ENCODE data around the gene NRXN3.

Gene NRXN3

DNA sequence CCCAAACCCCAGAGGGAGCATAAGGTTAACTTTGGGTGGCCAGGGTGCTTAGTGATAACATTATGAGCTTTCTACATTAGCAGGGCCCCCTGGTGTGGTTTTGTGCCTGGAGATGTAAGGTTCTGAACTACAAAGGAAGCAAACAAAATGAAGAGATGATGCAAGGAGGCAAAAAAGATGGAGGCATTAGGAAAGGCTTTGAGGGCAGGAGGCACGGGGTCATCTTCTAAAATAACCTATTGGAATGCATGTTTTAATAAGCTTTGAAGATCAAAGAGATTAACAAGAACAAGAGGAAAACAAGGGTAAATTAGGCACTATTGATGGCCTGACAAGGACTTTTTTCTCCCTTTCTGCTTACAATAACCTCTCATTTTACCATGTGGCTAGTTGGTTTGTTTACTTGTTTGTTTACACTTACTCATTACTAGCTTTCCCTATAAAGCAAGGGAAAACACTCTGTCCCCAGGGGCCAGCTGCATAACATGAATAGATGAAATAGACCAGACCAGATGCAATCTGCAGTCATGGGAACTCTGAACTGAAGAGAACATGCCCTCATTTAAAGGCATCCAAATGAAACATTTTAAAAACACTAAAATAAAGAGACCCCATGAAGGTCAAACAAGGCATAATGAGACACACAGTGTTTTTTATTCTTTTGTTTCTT is 1650.8 kb downstream of the NRXN3 start:
- DNase-seq, result no peak

DNA sequence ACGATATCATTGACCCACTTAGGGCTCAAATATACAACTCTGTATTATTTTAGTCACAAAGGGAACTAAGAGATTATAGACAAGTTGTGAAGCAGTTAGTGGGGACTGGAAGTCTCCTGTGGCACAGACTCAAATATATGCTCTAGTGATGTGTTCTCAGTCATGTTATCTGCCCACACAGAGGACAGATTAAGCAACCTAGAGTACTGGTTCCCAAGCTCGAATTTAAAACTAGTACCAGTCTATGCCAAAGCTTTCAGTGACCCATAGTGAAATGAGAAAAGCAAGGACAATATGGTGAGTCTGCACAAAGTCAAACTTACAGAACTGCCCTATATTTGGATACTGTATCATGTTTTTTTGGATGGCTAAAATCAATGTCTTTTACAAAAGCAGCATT is 1651.9 kb downstream of the NRXN3 start:
- DNase-seq, result no peak

DNA sequence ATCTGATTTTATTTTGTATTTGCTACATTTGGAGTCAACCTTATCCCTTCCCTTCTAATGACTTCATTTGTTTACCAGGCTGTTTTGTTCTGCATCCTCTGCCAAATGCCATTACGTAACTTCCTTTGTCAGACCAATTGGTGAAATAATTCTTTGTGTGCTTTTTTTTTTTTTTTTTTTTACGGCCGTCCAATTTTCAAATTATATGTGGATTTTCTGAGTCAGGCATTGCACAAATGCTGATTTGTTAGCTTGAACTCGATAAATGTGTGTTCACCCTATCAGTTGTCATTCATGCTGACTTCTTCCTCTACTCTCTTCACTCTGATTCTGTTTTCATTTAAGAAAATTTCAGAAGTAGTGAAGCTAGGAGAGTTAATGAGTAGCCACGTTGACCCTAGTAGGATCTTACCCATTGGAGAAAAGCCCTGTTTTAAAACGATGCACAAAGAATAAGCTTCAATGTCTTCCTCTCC is 1654.9 kb downstream of the NRXN3 start:
- DNase-seq, result no peak

DNA sequence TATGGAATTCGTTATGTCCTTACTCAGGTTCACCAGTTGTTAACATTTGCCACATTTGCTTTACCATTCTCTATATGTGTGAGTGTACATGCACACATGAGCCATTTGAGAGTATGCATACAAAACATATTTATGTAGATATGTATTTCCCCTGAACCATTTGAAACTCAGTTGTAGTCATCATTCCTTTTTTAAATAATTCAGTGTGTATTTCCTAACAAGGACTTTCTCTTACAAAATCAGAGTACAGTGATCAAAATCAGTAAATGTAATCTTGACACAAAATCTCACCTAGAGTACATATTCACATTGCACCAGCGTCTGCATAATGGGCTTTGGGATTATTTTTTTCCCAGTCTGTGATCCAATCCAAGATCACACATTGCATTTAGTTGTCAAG is 1656.2 kb downstream of the NRXN3 start:
- no peak for DNase-seq

DNA sequence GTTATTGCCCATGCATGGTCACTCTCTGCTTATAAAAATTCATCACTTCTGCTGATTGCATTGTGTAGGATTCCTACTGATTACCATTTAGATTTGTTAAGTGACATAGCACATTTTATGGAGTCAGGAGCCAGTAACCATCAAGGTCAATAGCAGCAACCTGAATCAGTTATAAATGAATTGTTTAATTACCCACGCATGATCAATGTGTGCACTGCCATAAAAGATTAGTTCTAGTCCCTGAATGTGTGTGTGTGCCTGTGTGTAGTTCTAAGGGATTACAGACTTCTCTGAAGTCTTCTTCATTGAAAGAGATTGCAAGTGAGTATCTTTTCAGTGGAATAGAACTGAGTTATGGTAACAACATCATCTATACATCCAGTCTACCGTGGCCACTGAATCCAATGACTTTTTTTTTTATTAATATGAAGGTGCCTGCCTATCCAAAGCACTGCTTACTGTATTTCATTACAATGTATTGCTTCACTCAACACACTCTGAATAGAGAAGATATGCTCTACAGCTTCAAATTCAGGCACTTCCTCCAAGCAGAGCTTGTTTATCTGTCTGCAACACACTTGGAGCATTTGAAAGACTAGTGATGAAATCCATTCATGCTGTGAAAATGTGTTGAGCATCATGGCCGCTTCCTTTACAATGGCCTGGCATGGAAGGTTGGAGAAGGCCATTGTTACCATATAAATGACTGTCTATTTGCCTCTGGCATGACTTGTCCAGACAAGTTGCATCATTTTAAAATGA is 1659.4 kb downstream of the NRXN3 start:
- no peak for DNase-seq

DNA sequence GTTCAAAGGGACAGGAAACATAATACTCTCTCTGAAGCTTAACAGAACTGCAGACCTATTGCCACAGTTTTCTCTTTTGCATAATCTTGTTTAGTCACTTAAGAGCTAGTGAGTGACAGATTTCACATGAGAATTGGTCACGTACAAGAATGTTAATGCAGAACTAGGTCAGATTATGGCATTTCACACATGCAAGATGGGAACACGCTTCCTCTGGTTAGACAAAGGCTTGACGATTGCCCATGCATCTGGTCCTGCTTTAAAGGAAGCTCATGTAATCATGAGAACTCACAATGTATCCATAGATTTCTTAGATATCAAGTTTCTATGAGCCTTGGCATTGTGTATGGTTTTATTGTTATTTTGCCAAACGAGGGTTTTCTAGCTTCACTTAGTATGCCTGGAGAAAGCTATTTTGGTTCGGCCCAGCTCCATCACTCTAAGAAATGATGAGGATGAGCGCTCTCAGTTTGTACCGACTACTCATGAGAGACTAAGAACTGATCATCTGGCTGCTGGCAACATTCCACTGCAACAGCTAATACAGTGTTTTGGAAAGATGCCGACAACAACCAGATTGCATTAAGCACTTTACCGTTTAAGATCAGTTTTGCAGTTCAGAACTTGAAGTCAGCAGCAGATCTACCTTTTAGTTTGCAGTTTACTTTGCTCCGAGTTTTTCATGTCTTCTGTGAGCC is 1661.2 kb downstream of the NRXN3 start:
- no peak for DNase-seq

DNA sequence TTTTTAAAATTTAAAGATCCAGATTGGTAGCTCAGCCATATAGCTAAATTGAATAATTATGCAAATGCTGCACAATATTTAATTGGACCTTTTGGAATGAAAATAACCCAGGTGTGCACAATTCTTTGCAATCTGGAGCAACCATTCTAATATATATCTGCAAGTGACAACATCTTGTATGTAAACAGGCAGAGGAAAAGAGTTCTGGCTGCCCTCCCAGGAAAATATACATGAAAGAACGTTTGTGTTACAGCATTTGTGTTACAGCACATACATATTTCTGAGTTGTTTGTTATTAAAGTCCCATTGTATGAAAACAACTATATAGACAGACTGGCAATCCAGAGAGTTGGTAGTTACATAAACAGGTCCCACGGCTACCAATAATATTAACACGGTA is 1663.6 kb downstream of the NRXN3 start:
- no peak for DNase-seq

DNA sequence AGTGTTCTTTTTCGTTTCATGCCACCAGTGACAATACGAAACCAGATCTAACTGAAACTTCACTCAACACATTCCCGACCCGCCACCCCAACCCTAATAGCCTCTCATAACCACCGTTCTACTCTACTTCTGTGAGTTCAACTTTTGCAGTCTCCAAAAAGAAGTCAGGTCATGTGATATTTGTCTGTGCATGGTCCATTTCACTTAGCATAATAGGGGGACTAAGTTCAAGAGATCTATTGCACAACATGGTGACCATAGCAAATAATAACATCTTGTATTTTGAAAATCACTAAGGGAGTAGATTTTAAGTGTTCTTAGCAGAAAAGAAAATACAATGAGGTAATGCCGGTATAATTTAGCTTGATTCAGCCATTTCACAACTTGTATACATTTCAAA is 1664.7 kb downstream of the NRXN3 start:
- no peak for DNase-seq

DNA sequence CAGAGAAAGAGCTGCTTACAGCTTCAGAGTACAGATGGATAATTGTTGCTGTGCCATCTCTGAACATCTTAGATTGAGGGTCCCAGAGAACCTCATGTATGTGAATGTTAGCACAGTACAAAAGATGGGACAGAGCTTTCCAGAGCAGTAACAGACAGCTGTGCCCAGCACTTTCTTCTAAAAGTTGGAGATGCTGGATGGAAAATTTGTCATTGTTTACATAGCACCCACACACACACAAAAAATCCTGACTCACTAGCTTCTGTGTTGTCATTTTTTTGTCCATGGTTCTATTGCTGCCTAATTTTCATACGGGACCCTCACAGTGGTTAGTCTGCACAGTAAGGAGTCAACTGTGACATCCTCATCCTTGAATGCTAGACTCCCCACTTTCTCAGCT is 1666.4 kb downstream of the NRXN3 start:
- DNase-seq, result no peak

DNA sequence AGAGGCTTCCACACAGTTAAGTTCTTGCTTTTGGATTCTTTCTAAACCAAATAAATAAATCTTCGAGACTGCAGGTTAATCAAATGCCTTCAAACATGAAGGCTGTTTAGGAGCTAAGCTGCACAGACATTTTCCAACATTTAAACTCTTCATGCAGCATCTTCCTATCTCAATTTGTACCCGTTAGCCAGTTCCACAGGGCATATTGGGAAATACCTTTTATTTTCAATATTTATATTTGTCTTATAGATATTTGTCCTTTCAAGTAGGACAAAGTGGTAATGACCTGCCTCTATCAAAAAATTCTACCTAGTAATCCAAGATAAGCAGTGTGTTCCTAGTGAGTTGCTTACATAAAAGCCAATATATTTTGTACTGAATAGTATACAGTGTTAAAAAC is 1667.5 kb downstream of the NRXN3 start:
- no peak for DNase-seq

DNA sequence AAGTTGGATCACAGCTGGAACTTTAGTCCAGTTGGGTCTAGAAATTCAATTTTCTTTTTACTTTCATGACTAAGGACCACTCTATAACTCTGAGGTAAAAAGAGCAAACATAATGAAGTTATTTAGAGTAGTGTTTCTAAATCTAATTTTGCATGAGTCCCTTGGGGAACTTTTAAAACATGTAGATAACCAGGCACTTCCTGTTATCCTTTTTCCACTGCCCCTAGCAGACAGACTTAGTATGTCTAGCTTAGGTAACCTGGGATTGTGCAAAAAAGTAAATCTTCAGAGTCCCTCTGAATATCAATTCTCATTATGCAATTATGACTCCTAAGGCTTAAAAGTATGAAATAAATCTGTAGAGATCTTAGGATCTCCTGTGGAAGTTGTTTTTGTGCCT is 1669.9 kb downstream of the NRXN3 start:
- DNase-seq, result no peak

DNA sequence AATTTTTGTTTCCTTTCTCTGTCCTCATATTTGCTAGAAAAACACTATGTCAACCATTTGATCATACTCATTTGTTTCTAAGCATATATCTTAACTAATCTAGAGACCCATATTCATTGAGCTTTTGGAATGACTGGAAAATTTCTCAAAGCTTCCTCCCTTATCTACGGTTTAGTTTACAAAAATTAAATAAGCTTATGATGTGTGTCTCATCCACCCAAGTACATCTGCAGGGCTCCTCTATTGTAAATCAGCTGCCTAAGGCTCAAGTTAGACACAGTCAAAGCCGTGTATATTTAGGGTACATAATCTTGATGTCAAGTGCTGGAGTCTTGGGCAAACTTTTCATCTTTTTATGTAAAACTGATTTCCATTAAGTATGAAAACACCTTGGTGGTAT is 1670.7 kb downstream of the NRXN3 start:
- DNase-seq, result no peak

DNA sequence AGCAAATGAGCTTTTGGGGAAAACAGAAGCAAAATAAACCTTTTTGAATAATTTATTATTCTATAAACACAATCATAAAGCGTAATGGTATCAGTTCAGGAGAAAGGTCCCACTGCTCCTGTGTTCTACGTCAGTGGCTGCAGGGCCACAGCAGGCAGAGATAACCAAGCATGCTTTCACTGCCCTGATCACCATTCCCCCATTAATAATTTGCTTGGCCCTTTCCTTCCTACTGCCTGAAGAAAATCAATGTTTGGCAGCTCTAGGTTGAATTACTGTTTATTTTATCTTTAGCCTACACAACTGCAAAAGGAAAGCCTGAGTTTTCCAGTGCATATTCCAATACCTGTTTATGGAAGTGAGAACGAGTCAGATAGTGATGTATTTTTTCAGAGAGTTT is 1671.3 kb downstream of the NRXN3 start:
- no peak for DNase-seq

DNA sequence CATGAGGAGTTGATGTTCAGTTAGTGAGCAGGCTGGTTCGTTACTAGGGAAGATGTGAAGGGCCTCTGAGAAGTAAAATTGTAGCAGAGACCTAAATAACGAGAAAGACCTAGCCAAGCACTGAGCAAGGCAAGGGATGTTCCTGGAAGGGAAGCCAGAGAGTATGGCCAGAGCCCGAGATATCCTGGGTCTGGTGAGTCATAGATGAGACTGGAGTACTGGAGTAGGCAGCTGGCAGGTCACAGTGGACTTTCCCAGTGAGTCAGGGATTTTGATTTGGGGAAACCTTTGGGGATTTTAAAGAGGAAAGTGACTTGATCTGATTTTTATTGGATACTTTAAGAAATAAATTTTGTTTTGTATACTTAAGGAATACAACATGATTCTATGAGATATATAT is 1672.1 kb downstream of the NRXN3 start:
- no peak for DNase-seq

DNA sequence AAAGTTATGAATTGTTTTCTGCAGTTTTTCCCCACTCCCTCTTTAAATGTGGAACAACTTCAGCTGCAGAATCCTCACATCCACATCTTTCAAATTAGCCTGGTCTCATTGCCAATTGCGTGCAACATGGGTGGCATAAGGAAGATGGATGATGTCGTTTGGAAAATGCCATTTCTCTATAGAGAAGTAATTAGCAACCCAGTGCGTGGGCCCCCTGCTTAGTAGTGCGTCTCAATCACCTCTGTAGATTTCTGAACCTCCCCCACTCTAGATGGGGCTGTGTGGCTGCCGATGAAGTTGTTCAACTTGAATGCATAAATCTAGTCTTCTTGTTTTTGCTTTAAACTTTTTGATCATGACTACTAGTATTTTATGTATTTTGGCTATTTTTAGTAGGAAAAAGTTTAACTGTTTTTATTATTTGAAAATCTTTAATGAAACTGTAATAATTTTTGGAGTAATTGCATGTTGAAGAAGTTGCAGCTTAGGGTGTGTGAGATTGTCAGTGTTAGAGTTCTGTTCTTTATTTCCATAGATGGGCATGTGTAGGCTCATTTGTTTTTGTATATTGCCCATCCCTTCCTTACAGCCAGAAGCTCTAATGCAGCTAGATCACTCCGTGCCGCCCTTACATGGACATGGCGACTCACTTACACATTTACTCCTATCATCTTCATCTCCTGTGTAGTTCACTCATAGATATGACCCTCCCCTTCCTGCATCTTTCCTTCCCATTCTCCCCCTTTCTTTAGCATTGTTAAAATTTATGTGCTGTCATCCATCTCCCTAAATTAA is 1683.0 kb downstream of the NRXN3 start:
- DNase-seq, result no peak

DNA sequence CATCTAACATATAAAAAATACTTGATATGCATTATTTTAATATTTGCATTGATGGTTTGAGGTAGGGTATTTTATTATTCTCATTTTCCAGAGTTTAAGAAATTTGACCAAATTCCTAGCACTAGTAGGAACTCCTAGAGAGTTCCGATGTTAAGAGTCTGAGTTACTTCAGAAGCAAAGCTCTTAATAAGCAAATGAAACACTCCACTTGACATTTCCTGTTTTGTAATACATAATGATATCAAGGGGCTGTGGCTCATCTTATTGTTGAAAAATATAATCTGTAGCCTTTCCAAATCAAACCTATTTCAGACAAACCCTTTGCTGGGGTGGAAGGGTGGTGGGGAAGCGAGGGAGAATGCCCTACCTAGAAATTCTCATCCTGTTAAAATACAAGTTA is 1685.6 kb downstream of the NRXN3 start:
- no peak for DNase-seq

DNA sequence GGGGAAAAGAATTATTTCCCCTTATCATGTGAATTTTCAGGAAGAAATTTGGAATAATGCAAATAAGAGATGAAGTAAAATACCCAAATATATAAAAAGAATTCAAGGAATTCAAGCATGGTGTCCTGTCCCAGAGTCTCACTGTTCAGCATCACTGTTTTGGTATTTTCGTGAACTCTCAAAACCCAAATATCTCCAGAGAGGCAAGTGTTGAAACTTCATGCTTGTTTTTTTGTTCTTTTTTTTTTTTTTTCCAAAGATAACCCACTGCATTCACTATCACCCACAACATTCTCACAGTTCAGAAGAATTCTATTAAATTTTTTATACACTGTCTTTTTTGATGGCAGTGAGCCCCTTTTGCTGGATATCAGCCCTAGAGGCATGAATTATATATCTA is 1686.2 kb downstream of the NRXN3 start:
- no peak for DNase-seq

DNA sequence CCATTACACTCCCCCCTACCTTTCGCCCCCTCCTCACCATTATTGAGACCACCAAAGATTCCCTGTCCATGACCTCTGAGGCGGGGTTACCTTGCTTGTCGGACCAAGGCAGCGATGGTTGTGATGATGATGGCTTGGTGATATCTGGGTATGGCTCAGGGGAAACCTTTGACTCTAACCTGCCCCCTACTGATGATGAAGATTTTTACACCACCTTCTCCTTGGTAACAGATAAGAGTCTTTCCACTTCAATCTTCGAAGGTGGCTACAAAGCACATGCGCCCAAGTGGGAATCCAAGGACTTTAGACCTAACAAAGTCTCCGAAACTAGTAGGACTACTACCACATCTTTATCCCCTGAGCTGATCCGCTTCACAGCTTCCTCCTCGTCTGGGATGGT is 1690.9 kb downstream of the NRXN3 start:
- no peak for DNase-seq

DNA sequence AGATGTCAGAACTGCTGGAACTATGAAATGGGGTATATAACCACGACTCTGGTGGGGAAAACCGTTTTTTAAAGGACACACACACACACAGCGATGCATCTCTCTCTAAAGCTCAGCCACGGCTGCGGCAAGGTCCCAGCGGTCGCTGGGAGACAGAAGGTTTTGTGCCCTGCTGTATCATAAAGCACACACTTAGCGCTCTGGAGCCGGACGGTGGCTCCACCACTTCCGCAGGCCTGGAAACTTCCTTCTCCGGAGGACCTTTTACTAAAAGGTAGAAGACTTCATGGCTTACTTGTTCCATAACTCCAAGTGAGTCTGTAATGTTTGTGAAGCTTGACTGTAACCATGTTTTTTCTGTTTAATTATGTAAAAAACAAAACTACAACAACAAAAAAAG is 1691.9 kb downstream of the NRXN3 start:
- DNase-seq, result no peak

DNA sequence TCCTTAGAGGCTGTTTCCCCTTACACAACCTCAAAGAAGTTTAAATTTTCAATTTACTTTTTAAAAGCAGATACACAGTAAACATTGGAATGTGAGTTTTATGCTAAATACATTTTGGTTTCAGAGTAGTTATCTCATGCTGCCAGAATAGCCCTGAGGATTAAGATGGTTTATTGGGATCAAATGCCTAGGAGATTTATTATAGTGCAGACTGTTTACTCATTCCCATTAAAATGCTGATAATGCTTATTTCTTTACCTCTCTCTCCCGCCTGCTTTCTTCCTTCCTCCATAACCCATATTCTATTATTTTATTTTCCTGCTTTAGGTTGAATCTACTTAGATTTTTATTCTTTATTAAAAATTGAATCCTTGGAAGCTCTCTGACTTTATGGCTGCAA is 1701.0 kb downstream of the NRXN3 start:
- DNase-seq, result no peak

DNA sequence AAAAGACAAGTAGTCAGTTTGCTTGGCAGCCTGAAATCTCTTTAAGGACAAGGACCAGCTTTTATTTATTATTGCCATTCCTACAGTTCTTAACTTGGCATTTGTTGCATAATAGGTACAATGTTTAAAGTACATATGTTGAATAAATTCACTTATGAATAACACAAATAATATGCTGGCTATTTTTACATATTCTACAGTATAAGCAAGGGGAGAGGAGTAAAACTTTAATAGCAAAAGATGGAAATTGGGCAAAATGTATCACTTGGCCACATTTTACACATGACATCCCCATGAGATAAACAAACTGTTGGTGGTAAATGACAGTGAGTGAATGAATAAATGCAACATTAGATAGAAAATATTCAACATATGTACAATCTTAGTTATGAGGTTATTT is 1708.1 kb downstream of the NRXN3 start:
- DNase-seq, result no peak

DNA sequence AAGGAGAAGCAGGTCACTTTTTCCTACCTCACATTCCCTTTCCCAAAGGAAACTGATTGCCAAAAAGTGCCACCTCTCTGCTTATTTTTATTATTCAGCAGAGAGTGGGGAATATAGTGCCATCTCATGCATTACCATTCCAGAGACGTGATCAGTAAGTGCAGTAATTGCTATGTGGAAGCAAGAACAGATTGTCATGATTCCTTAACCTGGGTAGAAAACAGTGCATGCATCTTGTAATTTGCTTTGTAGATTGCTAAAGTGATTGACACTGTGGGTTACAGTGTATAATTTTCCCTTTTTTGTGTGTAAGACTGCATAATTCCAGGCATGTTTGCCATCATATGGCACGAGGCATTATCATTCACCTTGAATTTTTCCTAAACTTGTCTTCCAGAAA is 1708.6 kb downstream of the NRXN3 start:
- DNase-seq, result no peak

DNA sequence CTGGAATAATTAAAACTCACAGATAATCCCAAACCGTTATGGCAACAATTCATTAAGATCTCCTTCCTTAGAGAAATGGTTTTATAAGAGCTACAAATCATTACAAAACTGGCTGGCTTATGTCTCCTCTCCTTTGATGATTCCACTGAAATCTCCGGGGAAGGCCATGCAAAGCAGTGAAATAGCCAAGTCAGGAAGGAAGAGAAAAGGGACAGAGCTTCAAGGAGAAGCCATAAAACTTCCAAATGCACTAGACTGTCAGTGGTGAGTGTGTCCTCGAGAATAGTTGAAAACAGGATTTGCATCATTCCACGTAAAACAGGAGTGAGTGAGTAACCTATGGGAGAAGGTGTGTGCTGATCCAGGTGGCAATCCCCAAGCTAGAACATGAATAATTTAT is 1711.1 kb downstream of the NRXN3 start:
- no peak for DNase-seq

All from NCI-H1436 treated with DMSO at 0.1 percent for 48 hours (cell line).